ENCODE results near the gene CACNA1I. TPM values are rescaled to one million over a fixed set of nuclear protein-coding genes. Genes with fewer than 3 reads are reported as not detected.

CACNA1I gene
- total and polyA plus RNA-seq, 5 donors from 2014 or later: 0.06 to 10.6 (median 0.32) TPM

- H3K4me3 Mint-ChIP-seq: no peak overlapping the region
These were observed 130.0 kb downstream of the CACNA1I start for GRCh38 chr22:39700565-39700964.

GRCh38 chr22:39703091-39703490 lies 132.5 kb downstream of the CACNA1I start:
- no peaks in the 10 kb centered on the region for H3K27me3 Mint-ChIP-seq
- Histone ChIP-seq H3K4me3 (ENCODE audit: low read depth, low read length) (no peak overlapping the region), H3K27ac (ENCODE audit: insufficient read depth, low read length, poor library complexity, severe bottlenecking) (no peak overlapping the region), H3K9me3 (ENCODE audit: control insufficient read depth in 2 of 2, low read length in 2 of 2) (no peaks in the 10 kb centered on the region), H3K27me3 (ENCODE audit: control insufficient read depth, insufficient read depth, low read length) (no peaks in the 10 kb centered on the region), H3K4me1 (ENCODE audit: control insufficient read depth, insufficient read depth, low read length, poor library complexity, severe bottlenecking) (no peaks in the 10 kb centered on the region), H3K36me3 (ENCODE audit: control insufficient read depth, insufficient read depth, low read length) (no peaks in the 10 kb centered on the region)
- no peaks in the 10 kb centered on the region for H3K9me3 Mint-ChIP-seq
- H3K27ac Mint-ChIP-seq: no peak overlapping the region
- ATAC-seq (ENCODE audit: low read depth in 2 of 2) (no peak), DNase-seq (no peak)
- no peak overlapping the region for H3K4me3 Mint-ChIP-seq
- no peaks in the 10 kb centered on the region for H3K36me3 Mint-ChIP-seq
- H3K4me1 Mint-ChIP-seq: peaks cover 0 to 2% (median 0%) of the 10 kb centered on the region in 4 donors

More at GRCh38 chr22:39700565-39700964, 130.0 kb downstream of the CACNA1I start:
- H3K27me3 ChIP-seq (ENCODE audit: control insufficient read depth, insufficient read depth, low read length): no peaks in the 10 kb centered on the region
- Mint-ChIP-seq H3K27me3 (no peaks in the 10 kb centered on the region), H3K9me3 (no peaks in the 10 kb centered on the region), H3K27ac (no peak overlapping the region), H3K4me1 (peaks cover 0 to 2% (median 0%) of the 10 kb centered on the region in 4 donors), H3K36me3 (no peaks in the 10 kb centered on the region)
- DNase-seq: no peak
- no peak for ATAC-seq (ENCODE audit: low read depth in 2 of 2)
- no peak overlapping the region for H3K27ac ChIP-seq (ENCODE audit: insufficient read depth, low read length, poor library complexity, severe bottlenecking)
- no peaks in the 10 kb centered on the region for H3K36me3 ChIP-seq (ENCODE audit: control insufficient read depth, insufficient read depth, low read length)
- no peaks in the 10 kb centered on the region for H3K9me3 ChIP-seq (ENCODE audit: control insufficient read depth in 2 of 2, low read length in 2 of 2)
- no peaks in the 10 kb centered on the region for H3K4me1 ChIP-seq (ENCODE audit: control insufficient read depth, insufficient read depth, low read length, poor library complexity, severe bottlenecking)
- no peak overlapping the region for H3K4me3 ChIP-seq (ENCODE audit: low read depth, low read length)

- Histone ChIP-seq H3K27ac (ENCODE audit: insufficient read depth, low read length, poor library complexity, severe bottlenecking) (no peak overlapping the region), H3K36me3 (ENCODE audit: control insufficient read depth, insufficient read depth, low read length) (no peaks in the 10 kb centered on the region), H3K27me3 (ENCODE audit: control insufficient read depth, insufficient read depth, low read length) (no peaks in the 10 kb centered on the region), H3K4me1 (ENCODE audit: control insufficient read depth, insufficient read depth, low read length, poor library complexity, severe bottlenecking) (no peaks in the 10 kb centered on the region), H3K4me3 (ENCODE audit: low read depth, low read length) (no peak overlapping the region), H3K9me3 (ENCODE audit: control insufficient read depth in 2 of 2, low read length in 2 of 2) (no peaks in the 10 kb centered on the region)
- ATAC-seq (ENCODE audit: low read depth in 2 of 2) (no peak), DNase-seq (no peak)
- no peaks in the 10 kb centered on the region for H3K36me3 Mint-ChIP-seq
- H3K27me3 Mint-ChIP-seq: no peaks in the 10 kb centered on the region
- H3K9me3 Mint-ChIP-seq: no peaks in the 10 kb centered on the region
- peaks cover 0 to 2% (median 0%) of the 10 kb centered on the region in 4 donors for H3K4me1 Mint-ChIP-seq
- no peak overlapping the region for H3K27ac Mint-ChIP-seq
- H3K4me3 Mint-ChIP-seq: no peak overlapping the region
These were observed 133.5 kb downstream of the CACNA1I start for GRCh38 chr22:39703928-39704639.

GRCh38 chr22:39705386-39705785 lies 134.8 kb downstream of the CACNA1I start:
- Histone ChIP-seq H3K4me3 (ENCODE audit: low read depth, low read length) (no peak overlapping the region), H3K4me1 (ENCODE audit: control insufficient read depth, insufficient read depth, low read length, poor library complexity, severe bottlenecking) (no peaks in the 10 kb centered on the region), H3K27me3 (ENCODE audit: control insufficient read depth, insufficient read depth, low read length) (no peaks in the 10 kb centered on the region), H3K36me3 (ENCODE audit: control insufficient read depth, insufficient read depth, low read length) (no peaks in the 10 kb centered on the region), H3K9me3 (ENCODE audit: control insufficient read depth in 2 of 2, low read length in 2 of 2) (no peaks in the 10 kb centered on the region), H3K27ac (ENCODE audit: insufficient read depth, low read length, poor library complexity, severe bottlenecking) (no peak overlapping the region)
- ATAC-seq (ENCODE audit: low read depth in 2 of 2): no peak
- no peaks in the 10 kb centered on the region for H3K9me3 Mint-ChIP-seq
- no peak for DNase-seq
- no peak overlapping the region for H3K4me3 Mint-ChIP-seq
- H3K36me3 Mint-ChIP-seq: no peaks in the 10 kb centered on the region
- H3K27me3 Mint-ChIP-seq: no peaks in the 10 kb centered on the region
- H3K27ac Mint-ChIP-seq: no peak overlapping the region
- peaks cover 0 to 2% (median 0%) of the 10 kb centered on the region in 4 donors for H3K4me1 Mint-ChIP-seq

- Mint-ChIP-seq H3K27me3 (no peaks in the 10 kb centered on the region), H3K4me3 (no peak overlapping the region), H3K27ac (no peak overlapping the region), H3K9me3 (no peaks in the 10 kb centered on the region), H3K36me3 (no peaks in the 10 kb centered on the region), H3K4me1 (peaks cover 0 to 2% (median 0%) of the 10 kb centered on the region in 4 donors)
- no peaks in the 10 kb centered on the region for H3K9me3 ChIP-seq (ENCODE audit: control insufficient read depth in 2 of 2, low read length in 2 of 2)
- no peak for ATAC-seq (ENCODE audit: low read depth in 2 of 2)
- H3K27ac ChIP-seq (ENCODE audit: insufficient read depth, low read length, poor library complexity, severe bottlenecking): no peak overlapping the region
- no peak overlapping the region for H3K4me3 ChIP-seq (ENCODE audit: low read depth, low read length)
- H3K4me1 ChIP-seq (ENCODE audit: control insufficient read depth, insufficient read depth, low read length, poor library complexity, severe bottlenecking): no peaks in the 10 kb centered on the region
- no peaks in the 10 kb centered on the region for H3K36me3 ChIP-seq (ENCODE audit: control insufficient read depth, insufficient read depth, low read length)
- DNase-seq: no peak
- H3K27me3 ChIP-seq (ENCODE audit: control insufficient read depth, insufficient read depth, low read length): no peaks in the 10 kb centered on the region
These were observed 136.0 kb downstream of the CACNA1I start for GRCh38 chr22:39706376-39707140.

- no peak overlapping the region for H3K4me3 ChIP-seq (ENCODE audit: low read depth, low read length)
- Mint-ChIP-seq H3K4me1 (peaks cover 0 to 2% (median 0%) of the 10 kb centered on the region in 4 donors), H3K4me3 (no peak overlapping the region), H3K36me3 (no peaks in the 10 kb centered on the region), H3K9me3 (no peaks in the 10 kb centered on the region), H3K27me3 (no peaks in the 10 kb centered on the region), H3K27ac (no peak overlapping the region)
- H3K9me3 ChIP-seq (ENCODE audit: control insufficient read depth in 2 of 2, low read length in 2 of 2): no peaks in the 10 kb centered on the region
- H3K4me1 ChIP-seq (ENCODE audit: control insufficient read depth, insufficient read depth, low read length, poor library complexity, severe bottlenecking): no peaks in the 10 kb centered on the region
- DNase-seq (no peak), ATAC-seq (ENCODE audit: low read depth in 2 of 2) (no peak)
- H3K27ac ChIP-seq (ENCODE audit: insufficient read depth, low read length, poor library complexity, severe bottlenecking): no peak overlapping the region
- H3K36me3 ChIP-seq (ENCODE audit: control insufficient read depth, insufficient read depth, low read length): no peaks in the 10 kb centered on the region
- H3K27me3 ChIP-seq (ENCODE audit: control insufficient read depth, insufficient read depth, low read length): no peaks in the 10 kb centered on the region
These were observed 136.8 kb downstream of the CACNA1I start for GRCh38 chr22:39707351-39707750.

- no peaks in the 10 kb centered on the region for H3K9me3 Mint-ChIP-seq
- no peak overlapping the region for H3K4me3 ChIP-seq (ENCODE audit: low read depth, low read length)
- H3K4me1 ChIP-seq (ENCODE audit: control insufficient read depth, insufficient read depth, low read length, poor library complexity, severe bottlenecking): no peaks in the 10 kb centered on the region
- ATAC-seq (ENCODE audit: low read depth in 2 of 2) (no peak), DNase-seq (no peak)
- H3K27ac ChIP-seq (ENCODE audit: insufficient read depth, low read length, poor library complexity, severe bottlenecking): no peak overlapping the region
- no peaks in the 10 kb centered on the region for H3K36me3 Mint-ChIP-seq
- no peaks in the 10 kb centered on the region for H3K36me3 ChIP-seq (ENCODE audit: control insufficient read depth, insufficient read depth, low read length)
- H3K4me3 Mint-ChIP-seq: no peak overlapping the region
- no peaks in the 10 kb centered on the region for H3K9me3 ChIP-seq (ENCODE audit: control insufficient read depth in 2 of 2, low read length in 2 of 2)
- no peak overlapping the region for H3K27ac Mint-ChIP-seq
- no peaks in the 10 kb centered on the region for H3K27me3 ChIP-seq (ENCODE audit: control insufficient read depth, insufficient read depth, low read length)
- H3K4me1 Mint-ChIP-seq: peaks cover 0 to 2% (median 0%) of the 10 kb centered on the region in 4 donors
- H3K27me3 Mint-ChIP-seq: no peaks in the 10 kb centered on the region
These were observed 137.3 kb downstream of the CACNA1I start for GRCh38 chr22:39707816-39708215.

Data from CD4-positive, CD25-positive, alpha-beta regulatory T cell (primary cell).